NCI-H2227 treated with DMSO at 0.1 percent for 48 hours (cell line): ENCODE results near the gene PRDM16.
A peak's percentile ranks its signal among the peaks of the same experiment; 100 is the strongest.
"Not testable (repeated sequence)": the region's sequence is repeated elsewhere in the genome, so short reads cannot be mapped to it uniquely, and the experiment has no call there.

Experiments used
- DNase-seq: peaks from one replicate; lab custom pipeline; 2025; lab: John Stamatoyannopoulos, UW

The PRDM16 gene

DNA sequence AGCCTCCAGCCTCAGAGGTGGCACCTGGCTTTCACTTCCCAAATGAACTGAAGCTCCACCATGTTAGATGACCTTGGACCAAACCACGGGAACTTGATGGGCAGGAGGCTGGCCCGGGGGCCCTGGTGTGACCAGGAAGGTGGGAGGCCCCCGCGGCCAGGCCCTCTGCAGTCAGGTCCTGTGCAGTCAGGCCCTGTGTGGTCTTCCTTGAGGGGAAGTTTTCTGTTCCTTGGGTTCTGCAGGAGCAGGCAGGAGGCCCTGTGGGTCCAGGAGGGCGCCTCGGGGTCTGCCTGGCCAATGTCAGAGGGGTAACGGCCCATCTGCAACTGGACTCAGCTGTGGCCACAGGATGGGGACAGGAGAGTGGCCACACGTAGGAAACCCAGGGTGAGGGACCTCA, 13.0 kb downstream of the PRDM16 start:
- DNase-seq: no peak

DNA sequence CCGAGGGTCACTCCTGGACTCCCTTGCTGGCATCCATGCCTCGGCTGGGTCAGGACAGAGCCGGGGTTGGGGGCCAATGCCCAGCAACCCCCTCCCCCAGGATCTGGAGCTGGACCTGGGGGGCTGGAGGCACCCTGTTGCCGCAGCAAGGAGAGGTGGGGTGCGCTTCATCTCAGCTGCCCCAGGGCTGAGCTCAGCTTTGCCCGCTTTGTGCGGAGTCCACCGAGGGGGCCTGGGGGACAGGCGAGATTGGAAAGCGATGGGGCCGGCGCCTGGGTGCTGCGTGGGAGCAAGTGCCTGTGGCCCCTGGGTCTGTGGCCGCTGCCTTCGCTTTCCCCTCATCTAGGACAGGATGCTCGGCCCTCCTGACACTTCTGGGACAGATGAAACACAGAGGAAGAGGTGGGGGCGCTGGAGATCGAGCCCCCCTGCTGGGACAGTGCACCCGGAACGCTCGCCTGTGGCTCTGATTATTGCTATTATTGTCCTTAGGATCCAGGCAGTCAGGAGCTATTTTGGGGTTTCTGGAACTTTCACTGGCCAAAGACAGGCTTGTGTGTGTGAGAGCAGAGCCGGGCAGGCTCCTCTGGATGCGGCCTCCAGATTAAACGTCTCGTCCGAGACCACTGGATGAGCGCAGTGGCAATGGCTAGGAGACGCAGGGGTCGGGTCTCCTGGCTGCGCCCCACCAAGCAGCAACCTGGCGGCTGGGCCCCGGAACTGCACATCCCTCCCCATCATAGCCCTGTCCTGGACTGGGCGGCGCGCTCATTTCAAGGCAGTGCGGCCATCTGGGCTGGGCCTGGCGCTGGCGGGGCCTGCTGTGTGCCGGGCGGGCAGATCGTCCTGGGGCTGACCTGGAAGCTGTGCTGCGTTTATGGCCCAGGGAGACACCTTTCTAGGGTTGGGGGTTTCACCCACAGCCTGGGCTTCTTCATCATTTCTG, 13.8 kb downstream of the PRDM16 start:
- no peak for DNase-seq

DNA sequence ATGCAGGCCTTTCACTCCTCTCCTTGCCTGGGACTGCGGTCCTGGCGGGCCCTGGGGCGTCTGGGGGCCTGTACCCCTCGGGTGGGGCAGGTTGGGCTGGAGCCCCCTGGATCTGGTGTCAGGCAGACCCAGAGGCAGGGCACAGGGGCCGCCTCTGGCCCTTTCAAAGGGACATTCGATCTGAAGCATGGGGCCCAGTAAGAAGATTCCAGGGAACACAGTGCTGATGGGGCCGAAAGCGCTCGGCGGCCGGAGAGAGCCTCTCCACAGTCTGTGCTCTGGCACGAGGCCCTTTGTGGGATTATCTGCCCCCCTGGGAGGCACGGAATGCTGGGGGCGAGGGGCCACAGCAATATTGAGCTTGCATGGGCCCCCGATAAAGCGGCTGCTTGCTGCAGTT, 15.2 kb downstream of the PRDM16 start:
- DNase-seq: no peak

DNA sequence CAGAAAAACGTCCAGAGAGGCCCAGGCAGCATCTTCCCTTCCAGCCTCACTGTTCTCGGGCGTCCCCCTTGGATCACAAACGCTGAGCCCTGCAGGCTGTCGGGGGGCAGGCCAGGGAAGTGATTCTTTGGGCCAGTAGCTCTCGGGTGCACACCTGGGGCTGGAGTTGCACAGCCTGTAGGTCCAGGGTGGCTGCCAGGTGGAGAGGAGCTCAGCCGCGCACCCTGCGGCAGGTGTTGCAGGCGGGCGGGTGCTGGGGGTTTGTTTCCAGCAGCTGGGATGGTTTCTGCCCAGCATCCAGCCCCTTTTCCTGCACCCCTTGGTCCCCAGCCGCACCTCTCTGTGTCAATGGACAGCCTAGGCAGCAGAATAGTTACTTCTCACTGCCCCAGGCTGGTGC, 15.7 kb downstream of the PRDM16 start:
- no peak for DNase-seq

GRCh38 chr1:3085721-3086120, 16.7 kb downstream of the PRDM16 start:
- no peak for DNase-seq

DNA sequence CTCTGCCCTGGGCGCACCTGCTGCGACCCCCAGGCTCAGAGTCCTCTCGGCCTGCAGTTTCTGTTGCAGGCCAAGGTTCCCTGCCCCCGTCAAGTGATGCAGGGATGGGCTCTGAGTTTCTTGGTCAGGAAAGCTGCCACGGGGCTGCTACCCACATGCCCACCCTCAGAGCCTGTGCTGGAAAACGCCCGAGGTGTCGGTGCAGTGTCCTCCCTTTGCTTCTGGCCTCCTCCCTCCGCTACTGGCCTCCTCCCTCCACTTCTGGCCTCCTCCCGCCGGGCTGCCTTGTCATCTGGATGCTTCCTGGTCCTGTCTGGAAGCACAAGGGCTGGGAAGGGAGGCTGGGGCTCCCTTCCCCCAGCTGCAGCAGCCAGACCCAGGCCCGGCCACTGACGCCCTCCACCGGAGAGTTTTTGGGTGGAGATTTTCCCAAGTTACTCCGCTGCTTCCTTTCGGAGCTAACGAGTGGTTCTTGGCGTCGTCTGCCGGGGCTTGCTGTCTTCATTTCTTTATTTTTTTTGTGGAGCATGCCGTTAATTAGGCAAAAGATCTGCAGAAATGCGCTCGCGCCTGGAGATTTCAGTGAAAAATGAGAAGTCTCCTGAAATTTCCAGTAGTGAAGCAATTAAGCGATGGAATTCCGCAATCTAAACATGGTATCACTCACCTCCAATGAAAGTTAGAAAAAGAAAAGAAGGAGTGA, 17.4 kb downstream of the PRDM16 start:
- DNase-seq: no peak

GRCh38 chr1:3087049-3087448, 18.0 kb downstream of the PRDM16 start:
- DNase-seq: no peak

GRCh38 chr1:3087946-3088668, 19.1 kb downstream of the PRDM16 start:
- DNase-seq: not testable (repeated sequence)

DNA sequence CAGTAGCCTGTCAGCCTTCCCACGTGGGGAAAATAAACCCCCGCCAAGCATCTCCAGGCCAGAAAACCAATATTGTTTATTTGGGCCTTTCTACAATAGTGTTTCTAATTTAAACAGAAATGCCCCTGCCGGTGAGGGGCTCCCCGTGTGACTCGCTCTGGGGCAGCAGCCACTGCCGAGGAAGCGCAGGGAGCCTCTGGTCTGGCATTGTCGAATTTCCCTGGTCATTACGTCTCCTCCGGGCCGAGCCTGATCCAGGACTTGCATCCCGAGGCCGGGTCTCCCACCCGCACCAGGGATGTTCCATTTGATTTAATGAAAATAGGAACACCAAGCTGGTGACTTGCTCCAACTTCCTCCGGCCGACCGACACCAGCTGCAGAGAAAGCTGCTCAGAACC, 20.5 kb downstream of the PRDM16 start:
- no peak for DNase-seq

GRCh38 chr1:3091334-3091733, 22.3 kb downstream of the PRDM16 start:
- no peak for DNase-seq

GRCh38 chr1:3092530-3092929, 23.5 kb downstream of the PRDM16 start:
- no peak for DNase-seq

- no peak for DNase-seq
Measured at GRCh38 chr1:3093898-3094626, 25.1 kb downstream of the PRDM16 start.

GRCh38 chr1:3094863-3095780, 26.1 kb downstream of the PRDM16 start:
- no peak for DNase-seq

DNA sequence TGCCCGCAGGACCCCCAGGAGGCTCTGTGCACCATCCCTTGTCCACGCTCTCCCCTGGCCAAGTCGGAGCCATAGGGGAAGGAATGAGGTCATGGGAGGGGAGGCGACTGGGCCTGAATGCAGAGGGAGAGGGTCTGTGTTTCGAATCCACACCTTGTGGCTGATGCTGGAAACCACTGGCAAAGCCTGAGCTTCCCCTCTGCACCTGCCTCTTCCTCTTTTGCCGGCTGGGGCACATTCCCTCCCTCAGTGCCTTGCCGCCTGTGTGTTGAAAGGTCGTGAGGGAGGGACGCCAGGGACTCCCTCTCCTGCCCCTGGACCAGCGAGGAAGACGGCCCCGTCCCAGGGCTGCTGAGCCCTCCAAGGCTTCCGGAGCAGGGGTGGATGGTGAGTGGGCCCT, 27.3 kb downstream of the PRDM16 start:
- no peak for DNase-seq

DNA sequence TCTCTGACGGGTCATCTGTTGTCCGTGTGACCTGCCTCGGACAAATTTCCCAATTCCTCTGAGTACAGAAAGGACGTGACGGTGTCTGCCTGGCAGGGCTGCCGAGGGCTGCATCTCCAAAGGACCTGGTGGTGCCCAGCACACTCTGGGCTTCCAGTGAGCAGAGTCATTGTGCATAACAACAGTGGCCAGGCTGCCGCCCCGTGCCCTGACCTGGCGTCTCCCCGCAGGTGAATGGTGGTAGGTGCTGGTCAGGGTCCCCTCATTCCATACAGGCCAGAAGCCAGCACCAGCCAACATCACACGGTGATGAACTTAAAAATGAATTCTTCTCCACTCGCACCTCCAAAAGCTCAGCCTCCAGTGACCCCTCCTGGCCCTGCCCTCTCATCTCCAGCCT, 28.2 kb downstream of the PRDM16 start:
- no peak for DNase-seq

DNA sequence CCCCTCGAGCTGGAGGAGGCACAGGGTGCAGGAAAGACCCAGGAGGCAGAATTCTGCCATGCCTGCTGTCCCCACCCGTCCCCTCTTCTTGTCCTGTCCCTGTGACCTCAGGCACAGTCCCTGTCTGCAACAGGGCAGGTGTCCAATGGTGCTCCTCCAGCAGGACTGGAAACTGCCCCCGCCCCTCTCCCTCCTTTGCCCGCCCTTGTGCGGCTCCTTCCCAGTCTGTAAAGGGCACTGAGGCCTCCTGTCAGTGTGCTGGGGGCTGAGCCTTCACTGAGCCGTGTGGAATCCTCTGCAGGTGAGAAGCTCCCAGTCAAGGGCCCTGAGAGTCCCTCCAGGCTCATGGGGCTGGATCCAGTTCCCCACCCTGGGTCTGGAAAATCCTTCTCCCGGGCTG, 28.9 kb downstream of the PRDM16 start:
- no peak for DNase-seq

GRCh38 chr1:3099861-3100260, 30.9 kb downstream of the PRDM16 start:
- DNase-seq: no peak

- DNase-seq: peak; percentile 16
Measured at GRCh38 chr1:3101124-3101939, 32.3 kb downstream of the PRDM16 start.

DNA sequence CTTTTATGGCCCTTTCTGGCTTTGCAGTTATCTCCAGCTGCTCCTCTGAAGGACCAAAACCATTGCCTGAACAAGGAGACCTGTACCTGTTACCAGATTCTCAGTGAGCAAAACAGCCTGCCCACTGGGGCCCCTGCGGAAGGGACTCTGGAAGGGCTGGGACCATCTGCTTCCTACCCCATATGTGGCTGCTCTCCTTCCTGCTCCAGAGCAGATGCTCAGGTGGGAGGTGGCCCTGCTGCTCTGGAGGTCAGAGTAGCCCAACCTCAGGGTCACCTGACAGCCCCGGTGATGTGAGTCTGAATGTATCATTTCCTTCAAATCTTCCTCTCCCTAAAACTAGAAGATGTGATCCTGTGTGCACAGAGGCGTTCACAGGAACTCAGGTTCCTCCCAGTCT, 33.6 kb downstream of the PRDM16 start:
- no peak for DNase-seq
